ENCODE results near the gene COL17A1. TPM values are rescaled to one million over a fixed set of nuclear protein-coding genes. Genes with fewer than 3 reads are reported as not detected.

COL17A1 gene
- total and polyA plus RNA-seq, 2 of the 13 experiments (the other 11 are each of a cell fraction or from before 2014, with no cell fraction given), result 0.03 TPM; not detected in 1

DNA sequence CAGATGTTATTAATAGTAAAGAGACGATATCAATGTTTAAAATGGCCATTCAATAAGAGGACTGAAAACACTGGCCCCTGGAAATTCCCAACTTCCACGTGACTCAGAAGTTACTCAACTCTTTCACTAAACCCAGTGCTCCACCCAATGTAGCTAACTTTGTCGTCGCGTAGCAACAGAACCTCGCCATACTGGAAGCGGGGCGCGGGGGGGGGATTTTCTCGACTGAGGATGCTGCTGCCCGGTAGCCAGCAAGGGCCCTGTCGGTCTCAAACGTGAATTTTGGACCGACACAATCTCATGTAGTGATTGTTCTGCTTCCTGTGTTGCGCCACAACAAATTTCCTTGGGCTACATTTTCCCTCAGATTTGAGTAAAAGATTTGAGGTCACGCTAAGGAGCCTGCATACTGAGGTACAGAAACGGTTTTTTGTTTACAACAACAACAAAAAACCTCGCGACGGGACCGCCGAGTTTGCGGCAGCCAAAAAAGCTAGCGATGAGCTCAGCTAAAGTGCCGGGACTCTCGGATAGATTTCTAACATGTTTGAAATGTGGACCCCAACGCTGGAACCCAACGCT lies 35.3 kb upstream of the COL17A1 start (continued):
- TF ChIP-seq, protein P1, sequence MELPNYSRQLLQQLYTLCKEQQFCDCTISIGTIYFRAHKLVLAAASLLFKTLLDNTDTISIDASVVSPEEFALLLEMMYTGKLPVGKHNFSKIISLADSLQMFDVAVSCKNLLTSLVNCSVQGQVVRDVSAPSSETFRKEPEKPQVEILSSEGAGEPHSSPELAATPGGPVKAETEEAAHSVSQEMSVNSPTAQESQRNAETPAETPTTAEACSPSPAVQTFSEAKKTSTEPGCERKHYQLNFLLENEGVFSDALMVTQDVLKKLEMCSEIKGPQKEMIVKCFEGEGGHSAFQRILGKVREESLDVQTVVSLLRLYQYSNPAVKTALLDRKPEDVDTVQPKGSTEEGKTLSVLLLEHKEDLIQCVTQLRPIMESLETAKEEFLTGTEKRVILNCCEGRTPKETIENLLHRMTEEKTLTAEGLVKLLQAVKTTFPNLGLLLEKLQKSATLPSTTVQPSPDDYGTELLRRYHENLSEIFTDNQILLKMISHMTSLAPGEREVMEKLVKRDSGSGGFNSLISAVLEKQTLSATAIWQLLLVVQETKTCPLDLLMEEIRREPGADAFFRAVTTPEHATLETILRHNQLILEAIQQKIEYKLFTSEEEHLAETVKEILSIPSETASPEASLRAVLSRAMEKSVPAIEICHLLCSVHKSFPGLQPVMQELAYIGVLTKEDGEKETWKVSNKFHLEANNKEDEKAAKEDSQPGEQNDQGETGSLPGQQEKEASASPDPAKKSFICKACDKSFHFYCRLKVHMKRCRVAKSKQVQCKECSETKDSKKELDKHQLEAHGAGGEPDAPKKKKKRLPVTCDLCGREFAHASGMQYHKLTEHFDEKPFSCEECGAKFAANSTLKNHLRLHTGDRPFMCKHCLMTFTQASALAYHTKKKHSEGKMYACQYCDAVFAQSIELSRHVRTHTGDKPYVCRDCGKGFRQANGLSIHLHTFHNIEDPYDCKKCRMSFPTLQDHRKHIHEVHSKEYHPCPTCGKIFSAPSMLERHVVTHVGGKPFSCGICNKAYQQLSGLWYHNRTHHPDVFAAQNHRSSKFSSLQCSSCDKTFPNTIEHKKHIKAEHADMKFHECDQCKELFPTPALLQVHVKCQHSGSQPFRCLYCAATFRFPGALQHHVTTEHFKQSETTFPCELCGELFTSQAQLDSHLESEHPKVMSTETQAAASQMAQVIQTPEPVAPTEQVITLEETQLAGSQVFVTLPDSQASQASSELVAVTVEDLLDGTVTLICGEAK (IDR thresholded peaks at IDR 0.05), result no peak
- TF ChIP-seq, protein P1 (CRISPR knock-in tag; IDR thresholded peaks at IDR 0.05), result peak; percentile 43; the same call in 1 of the 2 replicates
- TF ChIP-seq HDAC2 (CRISPR knock-in tag; IDR thresholded peaks at IDR 0.05) (no peak), NFATC3 (CRISPR knock-in tag; IDR thresholded peaks at IDR 0.05) (no peak), TSC22D2 (CRISPR knock-in tag; IDR thresholded peaks at IDR 0.05; ENCODE audit: borderline replicate concordance) (no peak), MBNL3 (CRISPR knock-in tag; conservative IDR thresholded peaks at IDR 0.05) (no peak), ZNF556 (CRISPR knock-in tag; IDR thresholded peaks at IDR 0.05; ENCODE audit: borderline replicate concordance) (no peak), SAFB2 (CRISPR knock-in tag; IDR thresholded peaks at IDR 0.05; ENCODE audit: borderline replicate concordance, low read depth) (no peak), NFIB (CRISPR knock-in tag; IDR thresholded peaks at IDR 0.05; ENCODE audit: borderline replicate concordance) (no peak), ZNF143 (CRISPR knock-in tag; IDR thresholded peaks at IDR 0.05) (no peak), MXD4 (CRISPR knock-in tag; IDR thresholded peaks at IDR 0.05) (no peak), CHD2 (IDR thresholded peaks at IDR 0.05; ENCODE audit: low read depth, low read length) (no peak)
- TF ChIP-seq, protein P2, sequence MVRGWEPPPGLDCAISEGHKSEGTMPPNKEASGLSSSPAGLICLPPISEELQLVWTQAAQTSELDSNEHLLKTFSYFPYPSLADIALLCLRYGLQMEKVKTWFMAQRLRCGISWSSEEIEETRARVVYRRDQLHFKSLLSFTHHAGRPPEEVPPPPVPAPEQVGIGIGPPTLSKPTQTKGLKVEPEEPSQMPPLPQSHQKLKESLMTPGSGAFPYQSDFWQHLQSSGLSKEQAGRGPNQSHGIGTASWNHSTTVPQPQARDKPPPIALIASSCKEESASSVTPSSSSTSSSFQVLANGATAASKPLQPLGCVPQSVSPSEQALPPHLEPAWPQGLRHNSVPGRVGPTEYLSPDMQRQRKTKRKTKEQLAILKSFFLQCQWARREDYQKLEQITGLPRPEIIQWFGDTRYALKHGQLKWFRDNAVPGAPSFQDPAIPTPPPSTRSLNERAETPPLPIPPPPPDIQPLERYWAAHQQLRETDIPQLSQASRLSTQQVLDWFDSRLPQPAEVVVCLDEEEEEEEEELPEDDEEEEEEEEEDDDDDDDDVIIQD (CRISPR knock-in tag; IDR thresholded peaks at IDR 0.05; ENCODE audit: low read depth), result peak; percentile 42
- TF ChIP-seq, protein P3, sequence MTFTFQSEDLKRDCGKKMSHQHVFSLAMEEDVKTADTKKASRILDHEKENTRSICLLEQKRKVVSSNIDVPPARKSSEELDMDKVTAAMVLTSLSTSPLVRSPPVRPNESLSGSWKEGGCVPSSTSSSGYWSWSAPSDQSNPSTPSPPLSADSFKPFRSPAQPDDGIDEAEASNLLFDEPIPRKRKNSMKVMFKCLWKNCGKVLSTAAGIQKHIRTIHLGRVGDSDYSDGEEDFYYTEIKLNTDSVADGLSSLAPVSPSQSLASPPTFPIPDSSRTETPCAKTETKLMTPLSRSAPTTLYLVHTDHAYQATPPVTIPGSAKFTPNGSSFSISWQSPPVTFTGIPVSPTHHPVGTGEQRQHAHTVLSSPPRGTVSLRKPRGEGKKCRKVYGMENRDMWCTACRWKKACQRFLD (CRISPR knock-in tag; IDR thresholded peaks at IDR 0.05; ENCODE audit: borderline replicate concordance), result no peak
- TF ChIP-seq, protein P4, sequence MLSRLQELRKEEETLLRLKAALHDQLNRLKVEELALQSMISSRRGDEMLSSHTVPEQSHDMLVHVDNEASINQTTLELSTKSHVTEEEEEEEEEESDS (CRISPR knock-in tag; IDR thresholded peaks at IDR 0.05; ENCODE audit: borderline replicate concordance), result no peak
- TF ChIP-seq, protein P5, sequence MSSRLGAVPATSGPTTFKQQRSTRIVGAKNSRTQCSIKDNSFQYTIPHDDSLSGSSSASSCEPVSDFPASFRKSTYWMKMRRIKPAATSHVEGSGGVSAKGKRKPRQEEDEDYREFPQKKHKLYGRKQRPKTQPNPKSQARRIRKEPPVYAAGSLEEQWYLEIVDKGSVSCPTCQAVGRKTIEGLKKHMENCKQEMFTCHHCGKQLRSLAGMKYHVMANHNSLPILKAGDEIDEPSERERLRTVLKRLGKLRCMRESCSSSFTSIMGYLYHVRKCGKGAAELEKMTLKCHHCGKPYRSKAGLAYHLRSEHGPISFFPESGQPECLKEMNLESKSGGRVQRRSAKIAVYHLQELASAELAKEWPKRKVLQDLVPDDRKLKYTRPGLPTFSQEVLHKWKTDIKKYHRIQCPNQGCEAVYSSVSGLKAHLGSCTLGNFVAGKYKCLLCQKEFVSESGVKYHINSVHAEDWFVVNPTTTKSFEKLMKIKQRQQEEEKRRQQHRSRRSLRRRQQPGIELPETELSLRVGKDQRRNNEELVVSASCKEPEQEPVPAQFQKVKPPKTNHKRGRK (CRISPR knock-in tag; IDR thresholded peaks at IDR 0.05), result no peak
